ENCODE measurements around the gene ATP6V1E1. TPM values are rescaled to one million over a fixed set of nuclear protein-coding genes. Genes with fewer than 3 reads are reported as not detected.

Gene ATP6V1E1
- total and polyA plus RNA-seq, 4 donors: 135 to 158 (median 140) TPM

DNA sequence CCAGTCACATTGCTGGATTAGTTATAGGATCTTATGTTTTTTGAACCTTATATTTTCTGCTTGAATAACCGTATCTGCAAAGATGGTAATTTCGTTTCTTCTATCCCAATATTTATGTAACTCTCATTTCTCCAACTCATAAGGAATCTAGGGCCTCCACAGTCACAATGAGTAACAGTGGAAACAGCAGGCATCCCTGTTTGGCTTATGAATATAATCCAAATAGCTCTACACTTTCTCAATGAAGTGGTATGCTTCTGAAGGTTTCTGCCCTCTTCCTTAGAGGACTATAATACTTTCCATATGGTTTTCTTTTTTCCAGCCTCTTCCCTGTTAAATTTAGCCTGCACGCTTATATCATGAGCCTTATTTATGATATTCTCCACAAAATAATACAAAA lies 16.5 kb downstream of the ATP6V1E1 start:
- H3K4me3 ChIP-seq (ENCODE audit: low read depth, low read length): no peak overlapping the region
- no peak for DNase-seq (ENCODE audit: low read depth in 4 of 6, low spot score in 6 of 6)
- H3K9me3 ChIP-seq (ENCODE audit: control insufficient read depth, insufficient read depth, low read length): no peaks in the 10 kb centered on the region
- H3K4me1 ChIP-seq (ENCODE audit: control insufficient read depth, insufficient read depth, low read length): no peaks in the 10 kb centered on the region
- no peaks in the 10 kb centered on the region for H3K27me3 ChIP-seq (ENCODE audit: control insufficient read depth, insufficient read depth, low read length)
- H3K36me3 ChIP-seq (ENCODE audit: control insufficient read depth, insufficient read depth, low read length): peaks cover 35% of the 10 kb centered on the region
- H3K27ac ChIP-seq (ENCODE audit: low read depth, low read length): no peak overlapping the region
- no CpG with 5 or more reads among the region's 3 CpGs for WGBS (ENCODE audit: insufficient coverage)

DNA sequence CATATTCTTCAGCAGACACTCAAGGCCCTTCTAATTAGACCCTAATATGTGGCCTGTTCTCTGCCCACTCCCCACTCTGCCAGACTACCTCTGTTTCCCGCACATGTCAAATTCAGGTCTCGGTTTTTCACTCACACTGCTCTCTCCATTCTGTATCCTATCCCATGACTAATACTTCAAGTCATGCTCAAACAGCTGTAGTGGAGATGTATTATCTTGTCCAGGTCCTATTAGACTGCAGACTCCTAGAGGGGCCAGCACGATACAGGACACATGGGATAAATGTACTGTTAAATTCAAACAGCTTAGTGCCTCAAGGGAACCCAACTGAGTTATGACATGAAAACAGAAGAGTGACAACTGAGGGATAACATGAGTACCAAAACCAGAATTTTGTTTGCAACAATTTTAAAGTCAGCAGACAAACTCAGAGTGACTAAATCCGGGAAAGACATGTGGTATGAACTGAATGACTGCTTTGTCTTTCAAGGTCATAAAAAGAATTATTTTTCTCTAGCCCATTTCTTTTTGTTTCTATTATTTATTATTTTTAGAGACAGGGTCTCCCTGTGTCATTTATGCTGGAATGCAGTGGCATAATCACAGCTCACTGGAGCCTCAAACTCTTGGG lies 20.5 kb downstream of the ATP6V1E1 start:
- no peak for DNase-seq (ENCODE audit: low read depth in 4 of 6, low spot score in 6 of 6)
- WGBS (ENCODE audit: insufficient coverage): 100% methylated on average over 2 of the region's 4 CpGs

DNA sequence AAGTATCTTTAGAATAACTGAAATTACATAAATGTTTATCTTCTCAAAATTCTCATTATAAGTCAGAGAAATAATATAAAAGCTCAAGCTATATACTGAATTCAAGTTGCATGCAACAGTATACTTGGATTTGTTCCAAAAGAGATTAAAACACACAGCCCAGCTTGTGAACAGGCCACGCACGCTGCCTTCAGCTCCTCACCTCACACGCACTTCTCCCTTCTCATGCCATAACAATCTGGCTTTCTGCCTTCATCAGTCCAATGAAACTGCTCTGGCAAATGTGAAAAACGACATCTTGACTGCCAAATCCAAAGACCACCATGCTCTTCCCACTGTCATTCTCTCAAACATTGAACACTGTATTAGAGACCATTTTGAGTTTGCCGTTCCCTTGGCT lies 22.1 kb downstream of the ATP6V1E1 start:
- peak in 3 of 6 donors; percentile 2 to 72 (median 46) for DNase-seq (ENCODE audit: low read depth in 4 of 6, low spot score in 6 of 6)
- Histone ChIP-seq H3K36me3 (ENCODE audit: control insufficient read depth, insufficient read depth, low read length) (peaks cover 14% of the 10 kb centered on the region), H3K4me3 (ENCODE audit: low read depth, low read length) (no peak overlapping the region), H3K9me3 (ENCODE audit: control insufficient read depth, insufficient read depth, low read length) (no peaks in the 10 kb centered on the region), H3K27ac (ENCODE audit: low read depth, low read length) (no peak overlapping the region), H3K4me1 (ENCODE audit: control insufficient read depth, insufficient read depth, low read length) (no peaks in the 10 kb centered on the region), H3K27me3 (ENCODE audit: control insufficient read depth, insufficient read depth, low read length) (no peaks in the 10 kb centered on the region)
- 46% methylated on average over 5 of the region's 5 CpGs for WGBS (ENCODE audit: insufficient coverage)

More for the DNA sequence above, 20.5 kb downstream of the ATP6V1E1 start:
- Histone ChIP-seq H3K36me3 (ENCODE audit: control insufficient read depth, insufficient read depth, low read length) (peaks cover 20% of the 10 kb centered on the region), H3K4me1 (ENCODE audit: control insufficient read depth, insufficient read depth, low read length) (no peaks in the 10 kb centered on the region), H3K9me3 (ENCODE audit: control insufficient read depth, insufficient read depth, low read length) (no peaks in the 10 kb centered on the region), H3K27me3 (ENCODE audit: control insufficient read depth, insufficient read depth, low read length) (no peaks in the 10 kb centered on the region), H3K4me3 (ENCODE audit: low read depth, low read length) (no peak overlapping the region), H3K27ac (ENCODE audit: low read depth, low read length) (no peak overlapping the region)

DNA sequence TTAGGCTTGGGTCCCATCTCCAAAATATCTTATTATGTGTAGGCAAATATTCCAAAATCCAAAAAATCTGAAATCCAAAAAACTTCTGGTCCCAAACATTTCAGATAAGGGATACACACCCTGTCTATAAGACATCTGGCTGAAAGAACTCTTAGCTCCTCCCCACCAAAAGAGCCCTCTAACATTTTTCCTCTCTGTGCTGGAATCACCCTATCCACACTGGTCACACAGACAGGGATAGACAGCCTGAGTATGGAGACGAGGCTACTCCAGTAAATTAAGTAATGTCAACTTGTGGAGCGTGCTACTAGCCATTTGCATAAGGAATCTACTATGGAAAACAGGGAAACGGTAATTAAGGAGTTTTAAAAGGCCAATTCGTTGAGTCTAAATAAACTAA lies 24.9 kb downstream of the ATP6V1E1 start:
- DNase-seq (ENCODE audit: low read depth in 4 of 6, low spot score in 6 of 6): no peak
- Histone ChIP-seq H3K9me3 (ENCODE audit: control insufficient read depth, insufficient read depth, low read length) (no peaks in the 10 kb centered on the region), H3K4me3 (ENCODE audit: low read depth, low read length) (no peak overlapping the region), H3K36me3 (ENCODE audit: control insufficient read depth, insufficient read depth, low read length) (peaks cover 23% of the 10 kb centered on the region), H3K27me3 (ENCODE audit: control insufficient read depth, insufficient read depth, low read length) (no peaks in the 10 kb centered on the region), H3K4me1 (ENCODE audit: control insufficient read depth, insufficient read depth, low read length) (no peaks in the 10 kb centered on the region), H3K27ac (ENCODE audit: low read depth, low read length) (no peak overlapping the region)
- no CpG with 5 or more reads among the region's 4 CpGs for WGBS (ENCODE audit: insufficient coverage)

DNA sequence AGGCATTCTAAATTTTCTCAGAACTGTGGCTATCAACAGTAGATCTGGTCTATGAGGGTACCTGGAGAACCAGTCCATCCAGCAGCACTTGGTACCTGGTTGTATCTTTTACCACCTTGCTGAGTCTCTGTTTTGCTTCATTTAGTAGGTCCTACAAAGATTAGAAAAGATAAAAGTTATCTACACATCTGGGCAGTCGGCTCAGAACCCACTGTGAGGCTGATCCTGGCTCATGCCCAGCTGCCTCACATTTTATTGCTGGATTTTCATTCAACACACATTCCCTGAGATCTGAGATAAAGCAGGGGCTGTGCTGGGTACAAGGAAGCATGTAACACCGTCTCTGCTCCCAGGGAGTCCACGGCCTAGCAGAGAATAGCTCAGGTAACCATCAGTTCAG lies 27.5 kb downstream of the ATP6V1E1 start:
- peak in 1 of 6 donors; percentile 20 for DNase-seq (ENCODE audit: low read depth in 4 of 6, low spot score in 6 of 6)
- H3K36me3 ChIP-seq (ENCODE audit: control insufficient read depth, insufficient read depth, low read length): peaks cover 45% of the 10 kb centered on the region
- no peaks in the 10 kb centered on the region for H3K27me3 ChIP-seq (ENCODE audit: control insufficient read depth, insufficient read depth, low read length)
- H3K9me3 ChIP-seq (ENCODE audit: control insufficient read depth, insufficient read depth, low read length): no peaks in the 10 kb centered on the region
- H3K27ac ChIP-seq (ENCODE audit: low read depth, low read length): no peak overlapping the region
- H3K4me1 ChIP-seq (ENCODE audit: control insufficient read depth, insufficient read depth, low read length): no peaks in the 10 kb centered on the region
- WGBS (ENCODE audit: insufficient coverage): 33% methylated on average over 2 of the region's 3 CpGs
- H3K4me3 ChIP-seq (ENCODE audit: low read depth, low read length): no peak overlapping the region

DNA sequence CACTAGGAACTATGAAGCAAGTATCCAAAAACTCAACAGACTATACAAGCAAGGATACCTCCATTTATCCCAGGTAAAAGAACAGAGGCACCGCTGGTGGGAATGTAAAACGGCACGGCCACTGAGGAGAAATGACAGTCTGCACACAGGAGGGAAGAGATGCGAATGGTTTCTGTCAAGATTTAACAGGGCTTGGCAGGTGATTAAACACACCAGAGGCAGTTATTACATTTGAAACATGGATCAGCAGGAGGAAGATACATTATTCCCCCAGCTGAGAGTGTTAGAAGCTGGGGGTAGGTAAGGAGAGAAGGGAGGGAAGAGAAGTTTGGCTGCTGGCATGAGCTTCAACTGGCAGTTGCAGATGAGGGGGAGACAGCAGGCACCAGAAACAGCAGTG lies 30.2 kb downstream of the ATP6V1E1 start:
- WGBS (ENCODE audit: insufficient coverage): 96% methylated on average over 3 of the region's 4 CpGs
- H3K4me3 ChIP-seq (ENCODE audit: low read depth, low read length): no peak overlapping the region
- H3K27ac ChIP-seq (ENCODE audit: low read depth, low read length): no peak overlapping the region
- peaks cover 61% of the 10 kb centered on the region for H3K36me3 ChIP-seq (ENCODE audit: control insufficient read depth, insufficient read depth, low read length)
- no peaks in the 10 kb centered on the region for H3K27me3 ChIP-seq (ENCODE audit: control insufficient read depth, insufficient read depth, low read length)
- peak in 1 of 6 donors; percentile 44 for DNase-seq (ENCODE audit: low read depth in 4 of 6, low spot score in 6 of 6)
- no peaks in the 10 kb centered on the region for H3K4me1 ChIP-seq (ENCODE audit: control insufficient read depth, insufficient read depth, low read length)
- H3K9me3 ChIP-seq (ENCODE audit: control insufficient read depth, insufficient read depth, low read length): no peaks in the 10 kb centered on the region

DNA sequence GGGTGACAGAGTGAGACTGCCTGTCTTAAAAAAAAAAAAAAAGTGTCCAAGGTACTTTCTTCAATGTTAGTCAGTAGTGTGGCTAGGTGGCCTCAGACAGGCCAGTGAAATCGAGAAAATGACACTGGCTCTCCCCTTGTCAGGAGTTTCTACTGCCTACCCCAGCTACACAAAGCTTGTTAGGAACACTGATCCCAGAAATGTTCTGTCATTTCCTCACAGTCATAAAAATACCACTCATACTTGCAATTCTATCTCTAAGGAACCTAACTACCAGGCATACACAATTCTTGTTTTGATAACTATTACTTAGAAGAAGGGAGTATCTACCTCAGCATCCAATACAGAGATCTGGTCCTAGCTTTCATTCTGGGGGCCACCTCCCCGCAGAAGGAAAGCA lies 31.3 kb downstream of the ATP6V1E1 start:
- no peak overlapping the region for H3K27ac ChIP-seq (ENCODE audit: low read depth, low read length)
- H3K9me3 ChIP-seq (ENCODE audit: control insufficient read depth, insufficient read depth, low read length): no peaks in the 10 kb centered on the region
- 90% methylated on average over 2 of the region's 2 CpGs for WGBS (ENCODE audit: insufficient coverage)
- H3K27me3 ChIP-seq (ENCODE audit: control insufficient read depth, insufficient read depth, low read length): no peaks in the 10 kb centered on the region
- no peaks in the 10 kb centered on the region for H3K4me1 ChIP-seq (ENCODE audit: control insufficient read depth, insufficient read depth, low read length)
- H3K4me3 ChIP-seq (ENCODE audit: low read depth, low read length): no peak overlapping the region
- peaks cover 70% of the 10 kb centered on the region for H3K36me3 ChIP-seq (ENCODE audit: control insufficient read depth, insufficient read depth, low read length)
- no peak for DNase-seq (ENCODE audit: low read depth in 4 of 6, low spot score in 6 of 6)

DNA sequence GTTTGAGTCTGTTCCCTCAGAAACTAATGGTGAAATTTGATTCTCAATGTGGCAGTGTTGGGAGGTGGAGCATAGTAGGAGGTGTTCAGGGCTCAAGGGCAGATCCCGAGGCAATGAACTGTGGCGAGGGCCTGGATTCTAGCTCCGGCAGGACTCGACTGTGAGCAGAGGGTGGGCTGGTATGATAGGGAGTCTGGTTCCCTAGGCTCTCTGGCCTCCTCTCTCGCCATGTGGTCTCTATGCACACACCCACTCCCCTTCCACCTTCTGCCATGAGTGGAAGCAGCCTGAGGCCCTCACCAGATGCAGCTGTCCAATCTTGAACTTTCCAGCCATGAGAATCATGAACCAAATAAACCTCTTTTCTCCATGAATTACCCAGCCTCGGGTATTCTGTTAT lies 32.3 kb downstream of the ATP6V1E1 start:
- Histone ChIP-seq H3K9me3 (ENCODE audit: control insufficient read depth, insufficient read depth, low read length) (no peaks in the 10 kb centered on the region), H3K4me3 (ENCODE audit: low read depth, low read length) (no peak overlapping the region), H3K4me1 (ENCODE audit: control insufficient read depth, insufficient read depth, low read length) (no peaks in the 10 kb centered on the region), H3K36me3 (ENCODE audit: control insufficient read depth, insufficient read depth, low read length) (peaks cover 79% of the 10 kb centered on the region), H3K27ac (ENCODE audit: low read depth, low read length) (no peak overlapping the region), H3K27me3 (ENCODE audit: control insufficient read depth, insufficient read depth, low read length) (no peaks in the 10 kb centered on the region)
- DNase-seq (ENCODE audit: low read depth in 4 of 6, low spot score in 6 of 6): no peak
- 100% methylated on average over 4 of the region's 6 CpGs for WGBS (ENCODE audit: insufficient coverage)

DNA sequence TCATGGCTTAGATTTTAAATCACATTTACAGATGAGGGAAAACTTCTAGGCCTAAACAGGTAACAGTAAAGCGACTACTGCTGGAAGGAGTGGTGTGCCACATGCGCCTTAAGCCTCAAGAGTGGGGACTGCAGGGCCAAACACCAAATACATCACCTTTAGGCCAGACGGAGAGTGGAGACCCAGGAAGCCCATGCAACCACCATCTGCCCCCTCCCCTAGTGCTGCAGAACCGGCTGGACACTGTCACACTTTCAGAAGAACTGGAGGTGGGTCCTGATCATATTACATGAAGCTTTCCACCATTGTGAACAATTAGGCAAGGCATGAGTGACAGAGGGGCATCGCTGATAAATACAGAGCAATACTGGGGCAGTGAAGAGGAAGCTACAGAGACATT lies 36.3 kb downstream of the ATP6V1E1 start:
- no peak overlapping the region for H3K4me3 ChIP-seq (ENCODE audit: low read depth, low read length)
- no peak for DNase-seq (ENCODE audit: low read depth in 4 of 6, low spot score in 6 of 6)
- 94% methylated on average over 2 of the region's 5 CpGs for WGBS (ENCODE audit: insufficient coverage)
- no peak overlapping the region for H3K27ac ChIP-seq (ENCODE audit: low read depth, low read length)
- H3K9me3 ChIP-seq (ENCODE audit: control insufficient read depth, insufficient read depth, low read length): no peaks in the 10 kb centered on the region
- peaks cover 87% of the 10 kb centered on the region for H3K36me3 ChIP-seq (ENCODE audit: control insufficient read depth, insufficient read depth, low read length)
- H3K4me1 ChIP-seq (ENCODE audit: control insufficient read depth, insufficient read depth, low read length): peaks cover 3% of the 10 kb centered on the region
- H3K27me3 ChIP-seq (ENCODE audit: control insufficient read depth, insufficient read depth, low read length): no peaks in the 10 kb centered on the region

DNA sequence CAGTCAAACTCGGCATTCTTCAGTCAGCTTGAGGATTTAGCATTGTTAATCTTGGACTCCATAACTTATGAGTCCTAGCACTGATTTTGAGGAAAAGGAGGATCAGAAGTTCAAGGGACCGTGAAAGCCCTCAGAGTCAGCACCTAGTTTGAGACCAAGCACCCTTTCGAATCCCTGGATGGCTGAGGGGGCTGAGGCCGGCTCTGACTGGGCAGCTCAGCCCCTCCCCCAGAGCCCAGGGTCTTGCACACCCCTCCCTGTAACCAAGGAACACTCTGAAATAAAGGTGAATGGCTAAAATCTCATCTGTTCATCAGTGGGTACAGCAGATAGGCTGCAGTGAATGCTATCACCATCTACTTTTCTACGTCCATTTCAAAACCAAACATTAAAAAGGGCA lies 38.0 kb downstream of the ATP6V1E1 start:
- H3K4me3 ChIP-seq (ENCODE audit: low read depth, low read length): no peak overlapping the region
- no CpG with 5 or more reads among the region's 5 CpGs for WGBS (ENCODE audit: insufficient coverage)
- no peaks in the 10 kb centered on the region for H3K9me3 ChIP-seq (ENCODE audit: control insufficient read depth, insufficient read depth, low read length)
- no peaks in the 10 kb centered on the region for H3K27me3 ChIP-seq (ENCODE audit: control insufficient read depth, insufficient read depth, low read length)
- H3K36me3 ChIP-seq (ENCODE audit: control insufficient read depth, insufficient read depth, low read length): peaks cover 79% of the 10 kb centered on the region
- no peak for DNase-seq (ENCODE audit: low read depth in 4 of 6, low spot score in 6 of 6)
- peaks cover 3% of the 10 kb centered on the region for H3K4me1 ChIP-seq (ENCODE audit: control insufficient read depth, insufficient read depth, low read length)
- no peak overlapping the region for H3K27ac ChIP-seq (ENCODE audit: low read depth, low read length)
